Measurements from ENCODE around the gene FYN.
"Not testable (repeated sequence)": the region's sequence is repeated elsewhere in the genome, so short reads cannot be mapped to it uniquely, and the experiment has no call there.

The FYN gene

GRCh38 chr6:111838749-111839484, 34.3 kb downstream of the FYN start:
- DNase-seq (ENCODE audit: insufficient read length, low spot score) (no peak), FAIRE-seq (no peak)
- TF ChIP-seq POLR2A (IDR thresholded peaks at IDR 0.05; ENCODE audit: low read depth, low read length): no peak

GRCh38 chr6:111837641-111838500, 35.4 kb downstream of the FYN start:
- FAIRE-seq: no peak

GRCh38 chr6:111837007-111837406, 36.2 kb downstream of the FYN start:
- no peak for TF ChIP-seq POLR2A (IDR thresholded peaks at IDR 0.05; ENCODE audit: low read depth, low read length)
- no peak for FAIRE-seq
- no peak for DNase-seq (ENCODE audit: insufficient read length, low spot score)

More at GRCh38 chr6:111837641-111838500, 35.4 kb downstream of the FYN start:
- no peak for TF ChIP-seq POLR2A (IDR thresholded peaks at IDR 0.05; ENCODE audit: low read depth, low read length)
- DNase-seq (ENCODE audit: insufficient read length, low spot score): no peak

- no peak for TF ChIP-seq POLR2A (IDR thresholded peaks at IDR 0.05; ENCODE audit: low read depth, low read length)
- no peak for DNase-seq (ENCODE audit: insufficient read length, low spot score)
- no peak for FAIRE-seq
These were observed 37.4 kb downstream of the FYN start for GRCh38 chr6:111835807-111836206.

GRCh38 chr6:111835398-111835797, 37.9 kb downstream of the FYN start:
- DNase-seq (ENCODE audit: insufficient read length, low spot score); FAIRE-seq: not testable (repeated sequence)

GRCh38 chr6:111834356-111834755, 38.9 kb downstream of the FYN start:
- TF ChIP-seq POLR2A (IDR thresholded peaks at IDR 0.05; ENCODE audit: low read depth, low read length): no peak
- no peak for FAIRE-seq

GRCh38 chr6:111832833-111833418, 40.3 kb downstream of the FYN start:
- DNase-seq (ENCODE audit: insufficient read length, low spot score) (no peak), FAIRE-seq (no peak)
- no peak for TF ChIP-seq POLR2A (IDR thresholded peaks at IDR 0.05; ENCODE audit: low read depth, low read length)

More at GRCh38 chr6:111834356-111834755, 38.9 kb downstream of the FYN start:
- no peak for DNase-seq (ENCODE audit: insufficient read length, low spot score)

- DNase-seq (ENCODE audit: insufficient read length, low spot score) (no peak), FAIRE-seq (no peak)
- TF ChIP-seq POLR2A (IDR thresholded peaks at IDR 0.05; ENCODE audit: low read depth, low read length): no peak
These were observed 41.8 kb downstream of the FYN start for GRCh38 chr6:111831408-111831807.

GRCh38 chr6:111829998-111830397, 43.3 kb downstream of the FYN start:
- no peak for FAIRE-seq
- DNase-seq (ENCODE audit: insufficient read length, low spot score): no peak
- TF ChIP-seq POLR2A (IDR thresholded peaks at IDR 0.05; ENCODE audit: low read depth, low read length): no peak

- TF ChIP-seq POLR2A (IDR thresholded peaks at IDR 0.05; ENCODE audit: low read depth, low read length): no peak
- no peak for FAIRE-seq
These were observed 43.7 kb downstream of the FYN start for GRCh38 chr6:111829581-111829980.

GRCh38 chr6:111828809-111829208, 44.4 kb downstream of the FYN start:
- no peak for FAIRE-seq
- no peak for DNase-seq (ENCODE audit: insufficient read length, low spot score)

More at GRCh38 chr6:111829581-111829980, 43.7 kb downstream of the FYN start:
- no peak for DNase-seq (ENCODE audit: insufficient read length, low spot score)

GRCh38 chr6:111825439-111826086, 47.7 kb downstream of the FYN start:
- no peak for TF ChIP-seq POLR2A (IDR thresholded peaks at IDR 0.05; ENCODE audit: low read depth, low read length)
- no peak for FAIRE-seq
- no peak for DNase-seq (ENCODE audit: insufficient read length, low spot score)

More at GRCh38 chr6:111828809-111829208, 44.4 kb downstream of the FYN start:
- no peak for TF ChIP-seq POLR2A (IDR thresholded peaks at IDR 0.05; ENCODE audit: low read depth, low read length)

- DNase-seq (ENCODE audit: insufficient read length, low spot score) (no peak), FAIRE-seq (no peak)
- no peak for TF ChIP-seq POLR2A (IDR thresholded peaks at IDR 0.05; ENCODE audit: low read depth, low read length)
These were observed 48.5 kb downstream of the FYN start for GRCh38 chr6:111824608-111825337.
